ENCODE results near the gene CRIP3. TPM values are rescaled to one million over a fixed set of nuclear protein-coding genes. Genes with fewer than 3 reads are reported as not detected.

The CRIP3 gene
- total and polyA plus RNA-seq, 2 of the 4 experiments (the other 2 are of a cell fraction) = not detected

- Histone ChIP-seq H3K56ac (ENCODE audit: extremely low read depth, insufficient read depth, low read length) (no peak overlapping the region), H3K14ac (replicated peaks; ENCODE audit: low read depth, low read length) (no peak overlapping the region), H3K23ac (ENCODE audit: low read depth, low read length) (no peak overlapping the region), H3K9me3 (ENCODE audit: control insufficient read depth, insufficient read depth, low read length) (no peaks in the 10 kb centered on the region), H3K27me3 (ENCODE audit: control insufficient read depth, insufficient read depth, low read length) (no peaks in the 10 kb centered on the region), H4K20me1 (ENCODE audit: insufficient read depth, low read length) (no peaks in the 10 kb centered on the region), H4K8ac (ENCODE audit: low read depth in 2 of 2, low read length in 2 of 2) (no peak overlapping the region), H3K9me1 (ENCODE audit: insufficient read depth, low read length) (no peaks in the 10 kb centered on the region), H3K79me1 (ENCODE audit: low read depth in 1 of 2, low read length in 2 of 2) (no peaks in the 10 kb centered on the region), H2BK5ac (ENCODE audit: low read depth, low read length, poor library complexity, severe bottlenecking) (no peak overlapping the region), H2AFZ (replicated peaks; ENCODE audit: low read length, poor library complexity) (no peak overlapping the region), H2AK9ac (replicated peaks; ENCODE audit: low read depth, low read length, poor library complexity) (no peak overlapping the region), H3K4me3 (ENCODE audit: insufficient read depth, low read depth, low read length) (no peak overlapping the region), H3K36me3 (ENCODE audit: control insufficient read depth, insufficient read depth, low read length) (no peaks in the 10 kb centered on the region), H4K5ac (ENCODE audit: low read depth, low read length) (no peak overlapping the region), H4K91ac (ENCODE audit: insufficient read depth, low read depth, low read length) (no peak overlapping the region), H2BK20ac (ENCODE audit: low read depth, low read length) (no peak overlapping the region), H3K9ac (ENCODE audit: low read depth, low read length) (no peak overlapping the region), H2AK5ac (ENCODE audit: low read depth, low read length) (no peak overlapping the region), H3K4ac (ENCODE audit: low read depth, low read length) (no peak overlapping the region), H2BK120ac (ENCODE audit: low read depth, low read length) (no peak overlapping the region), H3K18ac (ENCODE audit: low read depth, low read length) (no peak overlapping the region), H3K4me2 (ENCODE audit: low read depth, low read length) (no peak overlapping the region), H3K4me1 (ENCODE audit: control insufficient read depth, insufficient read depth, low read length) (no peaks in the 10 kb centered on the region), H2BK15ac (ENCODE audit: low read depth, low read length) (no peak overlapping the region), H3K27ac (ENCODE audit: insufficient read depth, low read length) (no peak overlapping the region)
- BruUV-seq (replicated peaks) = no TSS peak
- ATAC-seq (ENCODE audit: low read depth) (no peak), DNase-seq (no peak)
- no CpG with 5 or more reads among the region's 1 CpG for WGBS, 2 experiments (ENCODE audit: extremely low coverage in 2 of 2, insufficient read length in 1 of 2)
- in situ Hi-C loops (cut with MboI; ENCODE audit: low sequenced_read_pairs) = no loop called here
- intact Hi-C loops (cut with micrococcal nuclease) = no loop called here
- CTCF ChIA-PET = interaction anchor here (1.5 kb wide), 1 partner anchor 12 kb away, joined by 5 read pairs; no protein-coding TSS in a partner anchor
- POLR2A ChIA-PET (ENCODE audit: unreplicated experiment) = no interaction called here
- dilution Hi-C loops (cut with HindIII; ENCODE audit: low sequenced_read_pairs, unreplicated experiment) = no loop called here
- TF ChIP-seq POLR2A (IDR thresholded peaks at IDR 0.05; ENCODE audit: low read depth, low read length) = no peak
- TF ChIP-seq MAZ (IDR thresholded peaks at IDR 0.05; ENCODE audit: borderline replicate concordance, low read depth, low read length) = no peak
Observed at GRCh38 chr6:43328528-43328927, 19.9 kb upstream of the CRIP3 start.

Measured in IMR-90 (cell line).